WTC11 (cell line): Measurements from ENCODE around the gene P3H3. TPM values are rescaled to one million over a fixed set of nuclear protein-coding genes. Genes with fewer than 3 reads are reported as not detected.

Source experiments
- ATAC-seq: fragments of 200-7000 bp; cut with Tn5 transposase; 2 replicates; pipeline ENCODE4 v1.10.0; 2021; ENCODE audit warnings: mild to moderate bottlenecking, moderate library complexity
- CTCF ChIA-PET: fragments of 300-600 bp; sonication (Branson Sonifier 250); formaldehyde crosslinking; loops from one replicate; lab custom pipeline; 2021; ENCODE audit warnings: antibody characterized with exemption; lab: Charles Lee
- POLR2A ChIA-PET: fragments of 350-600 bp; sonication (Branson Sonifier 250); formaldehyde crosslinking; loops from one replicate; lab custom pipeline; 2021; ENCODE audit warnings: antibody characterized with exemption; lab: Charles Lee
- DNase-seq: peaks from one replicate; pipeline ENCODE4 v3.0.0; 2021; ENCODE audit warnings: low spot score
- H3K27ac Mint-ChIP-seq: 2 replicates; pipeline ENCODE4 v1.8.0; 2021; ENCODE audit warnings: mixed read lengths
- H3K27me3 Mint-ChIP-seq: 2 replicates; pipeline ENCODE4 v1.8.0; 2021; ENCODE audit warnings: low read depth, mild to moderate bottlenecking, moderate library complexity, mixed read lengths
- H3K36me3 Mint-ChIP-seq: 2 replicates; pipeline ENCODE4 v1.8.0; 2021; ENCODE audit warnings: mixed read lengths
- H3K4me1 Mint-ChIP-seq: 2 replicates; pipeline ENCODE4 v1.8.0; 2022; ENCODE audit warnings: mixed read lengths
- H3K4me3 Mint-ChIP-seq: 2 replicates; pipeline ENCODE4 v1.8.0; 2021; ENCODE audit warnings: mild to moderate bottlenecking, moderate library complexity, mixed read lengths
- H3K9me3 Mint-ChIP-seq: 2 replicates; pipeline ENCODE4 v1.8.0; 2021; ENCODE audit warnings: mixed read lengths
- ATF1 ChIP-seq: sonication (generic); formaldehyde crosslinking; IDR thresholded peaks from 2 replicates; pipeline ENCODE4 v1.8.1; 2023; ENCODE audit warnings: mild to moderate bottlenecking, moderate library complexity, missing genetic modification reagents
- CBFB ChIP-seq: sonication (generic); formaldehyde crosslinking; IDR thresholded peaks from 2 replicates; pipeline ENCODE4 v1.8.1; 2022; ENCODE audit warnings: mild to moderate bottlenecking, low read depth, missing genetic modification reagents
- CREB1 ChIP-seq: sonication (generic); formaldehyde crosslinking; IDR thresholded peaks from 2 replicates; pipeline ENCODE4 v1.8.0; 2023; ENCODE audit warnings: mild to moderate bottlenecking, missing genetic modification reagents
- EMX1 ChIP-seq: fragments of 250-450 bp; sonication (Bioruptor Pico); IDR thresholded peaks from 2 replicates; pipeline ENCODE4 v1.8.0; 2021; ENCODE audit warnings: mild to moderate bottlenecking
- ETV6 ChIP-seq: sonication (generic); formaldehyde crosslinking; IDR thresholded peaks from 2 replicates; pipeline ENCODE4 v1.8.1; 2022; ENCODE audit warnings: mild to moderate bottlenecking, missing genetic modification reagents
- FOXP1 ChIP-seq: sonication (generic); formaldehyde crosslinking; IDR thresholded peaks from 2 replicates; pipeline ENCODE4 v1.8.0; 2022; ENCODE audit warnings: missing genetic modification reagents, mild to moderate bottlenecking, moderate library complexity, borderline replicate concordance
- GABPB1 ChIP-seq: sonication (generic); formaldehyde crosslinking; IDR thresholded peaks from 2 replicates; pipeline ENCODE4 v1.8.1; 2023; ENCODE audit warnings: mild to moderate bottlenecking, missing genetic modification reagents
- GRHL2 ChIP-seq: fragments of 250-450 bp; sonication (Bioruptor Pico); IDR thresholded peaks from 2 replicates; pipeline ENCODE4 v1.8.0; 2022; ENCODE audit warnings: mild to moderate bottlenecking, moderate library complexity; ENCODE audit not compliant: insufficient replicate concordance, severe bottlenecking
- GTF2I ChIP-seq: fragments of 250-450 bp; sonication (Bioruptor Pico); conservative IDR thresholded peaks from 2 replicates; pipeline ENCODE4 v1.4.0; 2021; ENCODE audit warnings: mild to moderate bottlenecking
- MYBL2 ChIP-seq: sonication (generic); formaldehyde crosslinking; IDR thresholded peaks from 2 replicates; pipeline ENCODE4 v1.8.1; 2023; ENCODE audit warnings: mild to moderate bottlenecking, moderate library complexity, missing genetic modification reagents
- NFATC4 ChIP-seq: fragments of 250-450 bp; sonication (Bioruptor Pico); IDR thresholded peaks from 2 replicates; pipeline ENCODE4 v1.9.0; 2021; ENCODE audit warnings: mild to moderate bottlenecking
- RORB ChIP-seq: fragments of 250-450 bp; sonication (Bioruptor Pico); IDR thresholded peaks from 2 replicates; pipeline ENCODE4 v1.9.0; 2021; ENCODE audit warnings: mild to moderate bottlenecking
- SMAD4 ChIP-seq: sonication (generic); formaldehyde crosslinking; IDR thresholded peaks from 2 replicates; pipeline ENCODE4 v1.8.0; 2022; ENCODE audit warnings: mild to moderate bottlenecking, missing genetic modification reagents
- SOX15 ChIP-seq: fragments of 250-450 bp; sonication (Bioruptor Pico); IDR thresholded peaks from 2 replicates; pipeline ENCODE4 v1.9.0; 2021; ENCODE audit warnings: mild to moderate bottlenecking
- TCF7 ChIP-seq: sonication (generic); formaldehyde crosslinking; IDR thresholded peaks from 2 replicates; pipeline ENCODE4 v1.8.0; 2022; ENCODE audit warnings: mild to moderate bottlenecking, low read depth, missing genetic modification reagents, moderate library complexity
- TEAD4 ChIP-seq: sonication (generic); formaldehyde crosslinking; IDR thresholded peaks from 2 replicates; pipeline ENCODE4 v1.8.0; 2022; ENCODE audit warnings: mild to moderate bottlenecking, missing genetic modification reagents
- ZNF396 ChIP-seq: fragments of 250-450 bp; sonication (Bioruptor Pico); IDR thresholded peaks from 2 replicates; pipeline ENCODE4 v1.8.0; 2021; ENCODE audit warnings: mild to moderate bottlenecking, moderate library complexity, borderline replicate concordance
- ZNF416 ChIP-seq: fragments of 250-450 bp; sonication (Bioruptor Pico); IDR thresholded peaks from 2 replicates; pipeline ENCODE4 v1.9.0; 2021; ENCODE audit warnings: mild to moderate bottlenecking, inconsistent platforms
- total RNA-seq: library from RNA; stranded (reverse); gene quantifications from 3 replicates; pipeline ENCODE4 v1.2.3, GENCODE V29; 2021
- TF ChIP-seq, protein P1 (sequence below): sonication (generic); formaldehyde crosslinking; IDR thresholded peaks from 2 replicates; pipeline ENCODE4 v1.8.0; 2022; ENCODE audit warnings: mild to moderate bottlenecking, missing genetic modification reagents
- TF ChIP-seq, protein P2 (sequence below): sonication (generic); formaldehyde crosslinking; IDR thresholded peaks from 2 replicates; pipeline ENCODE4 v1.8.0; 2023; ENCODE audit warnings: mild to moderate bottlenecking, missing genetic modification reagents
- TF ChIP-seq, protein P3 (sequence below): sonication (generic); formaldehyde crosslinking; IDR thresholded peaks from 2 replicates; pipeline ENCODE4 v1.8.1; 2022; ENCODE audit warnings: low read depth, missing genetic modification reagents, borderline replicate concordance
- TF ChIP-seq, protein P4 (sequence below): fragments of 250-450 bp; sonication (Bioruptor Pico); IDR thresholded peaks from 2 replicates; pipeline ENCODE4 v1.9.0; 2021; ENCODE audit warnings: mild to moderate bottlenecking
- TF ChIP-seq, protein P5 (sequence below): sonication (generic); formaldehyde crosslinking; IDR thresholded peaks from 2 replicates; pipeline ENCODE4 v1.8.1; 2023; ENCODE audit warnings: mild to moderate bottlenecking, missing genetic modification reagents, moderate library complexity
- TF ChIP-seq, protein P6 (sequence below): fragments of 200-600 bp; IDR thresholded peaks from 2 replicates; pipeline ENCODE4 v1.8.0; 2022; ENCODE audit warnings: antibody characterized with exemption
- TF ChIP-seq, protein P7 (sequence below): sonication (generic); formaldehyde crosslinking; IDR thresholded peaks from 2 replicates; pipeline ENCODE4 v1.8.0; 2022; ENCODE audit warnings: mild to moderate bottlenecking, missing genetic modification reagents
- TF ChIP-seq, protein P8 (sequence below): sonication (generic); formaldehyde crosslinking; IDR thresholded peaks from 2 replicates; pipeline ENCODE4 v1.8.1; 2023; ENCODE audit warnings: mild to moderate bottlenecking, missing genetic modification reagents

Gene P3H3
- total RNA-seq, 1 experiment from 2014 or later, result 50.7 TPM

DNA sequence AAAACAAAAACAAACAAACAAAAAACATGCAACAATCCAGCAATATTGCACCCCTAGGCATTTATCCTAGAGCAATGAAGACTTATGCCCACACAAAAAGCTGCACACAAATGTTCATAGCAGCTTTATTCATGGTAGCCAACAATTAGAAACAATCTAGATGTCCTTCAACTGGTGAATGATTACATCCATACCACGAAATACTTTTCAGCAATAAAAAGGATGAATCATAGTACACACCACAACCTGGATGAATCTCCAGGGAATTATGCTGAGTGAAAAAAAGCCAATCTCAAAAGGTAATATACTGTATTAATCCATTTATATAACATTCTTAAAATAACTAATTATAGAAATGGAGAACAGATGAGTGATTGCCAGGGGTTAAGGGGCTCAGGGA is 21.0 kb upstream of the P3H3 start:
- ATAC-seq (no peak), DNase-seq (no peak)
- peaks cover 3% of the 10 kb centered on the region for H3K36me3 Mint-ChIP-seq
- H3K27ac Mint-ChIP-seq, result no peak overlapping the region
- CTCF ChIA-PET, result interaction anchor here (0.6 kb wide), 2 partner anchors 14 to 19 kb away, joined by 3 to 4 read pairs; no protein-coding TSS in a partner anchor
- POLR2A ChIA-PET, result no interaction called here
- peaks cover 18% of the 10 kb centered on the region for H3K4me1 Mint-ChIP-seq
- H3K9me3 Mint-ChIP-seq, result peaks cover 4% of the 10 kb centered on the region
- peaks cover 32% of the 10 kb centered on the region for H3K27me3 Mint-ChIP-seq
- no peak overlapping the region for H3K4me3 Mint-ChIP-seq
- TF ChIP-seq, protein P1, sequence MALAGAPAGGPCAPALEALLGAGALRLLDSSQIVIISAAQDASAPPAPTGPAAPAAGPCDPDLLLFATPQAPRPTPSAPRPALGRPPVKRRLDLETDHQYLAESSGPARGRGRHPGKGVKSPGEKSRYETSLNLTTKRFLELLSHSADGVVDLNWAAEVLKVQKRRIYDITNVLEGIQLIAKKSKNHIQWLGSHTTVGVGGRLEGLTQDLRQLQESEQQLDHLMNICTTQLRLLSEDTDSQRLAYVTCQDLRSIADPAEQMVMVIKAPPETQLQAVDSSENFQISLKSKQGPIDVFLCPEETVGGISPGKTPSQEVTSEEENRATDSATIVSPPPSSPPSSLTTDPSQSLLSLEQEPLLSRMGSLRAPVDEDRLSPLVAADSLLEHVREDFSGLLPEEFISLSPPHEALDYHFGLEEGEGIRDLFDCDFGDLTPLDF (CRISPR knock-in tag), result no peak
- TF ChIP-seq, protein P2, sequence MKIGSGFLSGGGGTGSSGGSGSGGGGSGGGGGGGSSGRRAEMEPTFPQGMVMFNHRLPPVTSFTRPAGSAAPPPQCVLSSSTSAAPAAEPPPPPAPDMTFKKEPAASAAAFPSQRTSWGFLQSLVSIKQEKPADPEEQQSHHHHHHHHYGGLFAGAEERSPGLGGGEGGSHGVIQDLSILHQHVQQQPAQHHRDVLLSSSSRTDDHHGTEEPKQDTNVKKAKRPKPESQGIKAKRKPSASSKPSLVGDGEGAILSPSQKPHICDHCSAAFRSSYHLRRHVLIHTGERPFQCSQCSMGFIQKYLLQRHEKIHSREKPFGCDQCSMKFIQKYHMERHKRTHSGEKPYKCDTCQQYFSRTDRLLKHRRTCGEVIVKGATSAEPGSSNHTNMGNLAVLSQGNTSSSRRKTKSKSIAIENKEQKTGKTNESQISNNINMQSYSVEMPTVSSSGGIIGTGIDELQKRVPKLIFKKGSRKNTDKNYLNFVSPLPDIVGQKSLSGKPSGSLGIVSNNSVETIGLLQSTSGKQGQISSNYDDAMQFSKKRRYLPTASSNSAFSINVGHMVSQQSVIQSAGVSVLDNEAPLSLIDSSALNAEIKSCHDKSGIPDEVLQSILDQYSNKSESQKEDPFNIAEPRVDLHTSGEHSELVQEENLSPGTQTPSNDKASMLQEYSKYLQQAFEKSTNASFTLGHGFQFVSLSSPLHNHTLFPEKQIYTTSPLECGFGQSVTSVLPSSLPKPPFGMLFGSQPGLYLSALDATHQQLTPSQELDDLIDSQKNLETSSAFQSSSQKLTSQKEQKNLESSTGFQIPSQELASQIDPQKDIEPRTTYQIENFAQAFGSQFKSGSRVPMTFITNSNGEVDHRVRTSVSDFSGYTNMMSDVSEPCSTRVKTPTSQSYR, result no peak
- TF ChIP-seq ATF1 (no peak), ZNF396 (no peak), GRHL2 (CRISPR knock-in tag) (no peak), CREB1 (CRISPR knock-in tag) (no peak), CBFB (CRISPR knock-in tag) (no peak), ZNF416 (no peak), TCF7 (CRISPR knock-in tag) (no peak), FOXP1 (CRISPR knock-in tag) (no peak), EMX1 (no peak), MYBL2 (CRISPR knock-in tag) (no peak), GTF2I (no peak)
- TF ChIP-seq, protein P3, sequence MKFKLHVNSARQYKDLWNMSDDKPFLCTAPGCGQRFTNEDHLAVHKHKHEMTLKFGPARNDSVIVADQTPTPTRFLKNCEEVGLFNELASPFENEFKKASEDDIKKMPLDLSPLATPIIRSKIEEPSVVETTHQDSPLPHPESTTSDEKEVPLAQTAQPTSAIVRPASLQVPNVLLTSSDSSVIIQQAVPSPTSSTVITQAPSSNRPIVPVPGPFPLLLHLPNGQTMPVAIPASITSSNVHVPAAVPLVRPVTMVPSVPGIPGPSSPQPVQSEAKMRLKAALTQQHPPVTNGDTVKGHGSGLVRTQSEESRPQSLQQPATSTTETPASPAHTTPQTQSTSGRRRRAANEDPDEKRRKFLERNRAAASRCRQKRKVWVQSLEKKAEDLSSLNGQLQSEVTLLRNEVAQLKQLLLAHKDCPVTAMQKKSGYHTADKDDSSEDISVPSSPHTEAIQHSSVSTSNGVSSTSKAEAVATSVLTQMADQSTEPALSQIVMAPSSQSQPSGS, result no peak
- TF ChIP-seq, protein P4, sequence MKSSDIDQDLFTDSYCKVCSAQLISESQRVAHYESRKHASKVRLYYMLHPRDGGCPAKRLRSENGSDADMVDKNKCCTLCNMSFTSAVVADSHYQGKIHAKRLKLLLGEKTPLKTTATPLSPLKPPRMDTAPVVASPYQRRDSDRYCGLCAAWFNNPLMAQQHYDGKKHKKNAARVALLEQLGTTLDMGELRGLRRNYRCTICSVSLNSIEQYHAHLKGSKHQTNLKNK (CRISPR knock-in tag), result no peak
- TF ChIP-seq, protein P5, sequence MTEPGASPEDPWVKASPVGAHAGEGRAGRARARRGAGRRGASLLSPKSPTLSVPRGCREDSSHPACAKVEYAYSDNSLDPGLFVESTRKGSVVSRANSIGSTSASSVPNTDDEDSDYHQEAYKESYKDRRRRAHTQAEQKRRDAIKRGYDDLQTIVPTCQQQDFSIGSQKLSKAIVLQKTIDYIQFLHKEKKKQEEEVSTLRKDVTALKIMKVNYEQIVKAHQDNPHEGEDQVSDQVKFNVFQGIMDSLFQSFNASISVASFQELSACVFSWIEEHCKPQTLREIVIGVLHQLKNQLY (CRISPR knock-in tag), result no peak
- TF ChIP-seq, protein P6, sequence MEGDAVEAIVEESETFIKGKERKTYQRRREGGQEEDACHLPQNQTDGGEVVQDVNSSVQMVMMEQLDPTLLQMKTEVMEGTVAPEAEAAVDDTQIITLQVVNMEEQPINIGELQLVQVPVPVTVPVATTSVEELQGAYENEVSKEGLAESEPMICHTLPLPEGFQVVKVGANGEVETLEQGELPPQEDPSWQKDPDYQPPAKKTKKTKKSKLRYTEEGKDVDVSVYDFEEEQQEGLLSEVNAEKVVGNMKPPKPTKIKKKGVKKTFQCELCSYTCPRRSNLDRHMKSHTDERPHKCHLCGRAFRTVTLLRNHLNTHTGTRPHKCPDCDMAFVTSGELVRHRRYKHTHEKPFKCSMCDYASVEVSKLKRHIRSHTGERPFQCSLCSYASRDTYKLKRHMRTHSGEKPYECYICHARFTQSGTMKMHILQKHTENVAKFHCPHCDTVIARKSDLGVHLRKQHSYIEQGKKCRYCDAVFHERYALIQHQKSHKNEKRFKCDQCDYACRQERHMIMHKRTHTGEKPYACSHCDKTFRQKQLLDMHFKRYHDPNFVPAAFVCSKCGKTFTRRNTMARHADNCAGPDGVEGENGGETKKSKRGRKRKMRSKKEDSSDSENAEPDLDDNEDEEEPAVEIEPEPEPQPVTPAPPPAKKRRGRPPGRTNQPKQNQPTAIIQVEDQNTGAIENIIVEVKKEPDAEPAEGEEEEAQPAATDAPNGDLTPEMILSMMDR, result no peak
- TF ChIP-seq, all 79 proteins: peak for 0

DNA sequence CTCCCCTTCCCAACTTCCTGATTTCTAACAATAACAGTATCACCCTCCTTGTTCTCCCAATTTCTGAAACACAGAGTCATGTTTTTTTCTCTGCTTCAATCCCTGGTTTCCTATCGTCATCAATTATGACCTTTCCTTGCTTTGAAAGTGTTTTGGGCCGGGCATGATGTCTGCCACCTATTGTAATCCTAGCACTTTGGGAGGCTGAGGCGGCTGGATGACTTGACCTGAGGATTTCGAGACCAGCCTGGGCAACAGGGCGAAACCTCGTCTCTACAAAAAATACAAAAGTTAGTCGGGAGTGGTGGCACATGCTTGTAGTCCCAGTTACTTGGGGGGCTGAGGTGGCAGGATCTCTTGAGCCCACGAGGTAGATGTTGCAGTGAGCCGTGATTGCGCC is 19.2 kb upstream of the P3H3 start:
- Mint-ChIP-seq H3K27ac (peak overlapping the region; percentile 11; the same call in 1 of the 2 replicates), H3K4me3 (no peak overlapping the region), H3K36me3 (peaks cover 2% of the 10 kb centered on the region), H3K9me3 (peaks cover 3% of the 10 kb centered on the region), H3K27me3 (peaks cover 38% of the 10 kb centered on the region), H3K4me1 (peaks cover 18% of the 10 kb centered on the region)
- no peak for ATAC-seq
- ChIA-PET POLR2A (interaction anchor here (0.6 to 1.0 kb wide), 2 partner anchors 85 to 178 kb away, joined by 3 to 4 read pairs; no protein-coding TSS in a partner anchor), CTCF (interaction anchor here (1.5 to 3.0 kb wide), 3 partner anchors 12 to 43 kb away, joined by 3 to 14 read pairs (median 7); partner anchors contain the start of gene PTMS)
- no peak for DNase-seq
- no peak for TF ChIP-seq ATF1
- TF ChIP-seq, protein P7, sequence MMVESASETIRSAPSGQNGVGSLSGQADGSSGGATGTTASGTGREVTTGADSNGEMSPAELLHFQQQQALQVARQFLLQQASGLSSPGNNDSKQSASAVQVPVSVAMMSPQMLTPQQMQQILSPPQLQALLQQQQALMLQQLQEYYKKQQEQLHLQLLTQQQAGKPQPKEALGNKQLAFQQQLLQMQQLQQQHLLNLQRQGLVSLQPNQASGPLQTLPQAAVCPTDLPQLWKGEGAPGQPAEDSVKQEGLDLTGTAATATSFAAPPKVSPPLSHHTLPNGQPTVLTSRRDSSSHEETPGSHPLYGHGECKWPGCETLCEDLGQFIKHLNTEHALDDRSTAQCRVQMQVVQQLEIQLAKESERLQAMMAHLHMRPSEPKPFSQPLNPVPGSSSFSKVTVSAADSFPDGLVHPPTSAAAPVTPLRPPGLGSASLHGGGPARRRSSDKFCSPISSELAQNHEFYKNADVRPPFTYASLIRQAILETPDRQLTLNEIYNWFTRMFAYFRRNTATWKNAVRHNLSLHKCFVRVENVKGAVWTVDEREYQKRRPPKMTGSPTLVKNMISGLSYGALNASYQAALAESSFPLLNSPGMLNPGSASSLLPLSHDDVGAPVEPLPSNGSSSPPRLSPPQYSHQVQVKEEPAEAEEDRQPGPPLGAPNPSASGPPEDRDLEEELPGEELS (CRISPR knock-in tag), result no peak
- TF ChIP-seq TEAD4, result no peak
- no peak for TF ChIP-seq NFATC4 (CRISPR knock-in tag)
- no peak for TF ChIP-seq SMAD4 (CRISPR knock-in tag)
- TF ChIP-seq RORB (CRISPR knock-in tag), result no peak
- TF ChIP-seq ETV6 (CRISPR knock-in tag), result no peak
- TF ChIP-seq SOX15 (CRISPR knock-in tag), result no peak
- TF ChIP-seq GABPB1, result no peak
- TF ChIP-seq, protein P8, sequence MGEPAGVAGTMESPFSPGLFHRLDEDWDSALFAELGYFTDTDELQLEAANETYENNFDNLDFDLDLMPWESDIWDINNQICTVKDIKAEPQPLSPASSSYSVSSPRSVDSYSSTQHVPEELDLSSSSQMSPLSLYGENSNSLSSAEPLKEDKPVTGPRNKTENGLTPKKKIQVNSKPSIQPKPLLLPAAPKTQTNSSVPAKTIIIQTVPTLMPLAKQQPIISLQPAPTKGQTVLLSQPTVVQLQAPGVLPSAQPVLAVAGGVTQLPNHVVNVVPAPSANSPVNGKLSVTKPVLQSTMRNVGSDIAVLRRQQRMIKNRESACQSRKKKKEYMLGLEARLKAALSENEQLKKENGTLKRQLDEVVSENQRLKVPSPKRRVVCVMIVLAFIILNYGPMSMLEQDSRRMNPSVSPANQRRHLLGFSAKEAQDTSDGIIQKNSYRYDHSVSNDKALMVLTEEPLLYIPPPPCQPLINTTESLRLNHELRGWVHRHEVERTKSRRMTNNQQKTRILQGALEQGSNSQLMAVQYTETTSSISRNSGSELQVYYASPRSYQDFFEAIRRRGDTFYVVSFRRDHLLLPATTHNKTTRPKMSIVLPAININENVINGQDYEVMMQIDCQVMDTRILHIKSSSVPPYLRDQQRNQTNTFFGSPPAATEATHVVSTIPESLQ (CRISPR knock-in tag), result no peak
